Measurements from ENCODE around the gene VPS37D.

GRCh38 chr7:73721377-73721817 is 53.8 kb downstream of the VPS37D start:
- TF ChIP-seq CTCF (conservative IDR thresholded peaks at IDR 0.05; ENCODE audit: low read depth in 2 of 2) (no peak), EZH2phosphoT487 (IDR thresholded peaks at IDR 0.05; ENCODE audit: unreplicated experiment) (no peak), JUNB (IDR thresholded peaks at IDR 0.05; ENCODE audit: unreplicated experiment) (no peak), EZH2 (IDR thresholded peaks at IDR 0.05; ENCODE audit: low read depth, unreplicated experiment) (no peak), POLR2AphosphoS5 (IDR thresholded peaks at IDR 0.05; ENCODE audit: low read depth) (no peak)

All from GM23338 (cell line).